Posterior cingulate gyrus (tissue), 11 donors: ENCODE measurements around the gene RNF213.

Source experiments
- DNase-seq, 10 donors: peaks; one replicate each; pipeline versions ENCODE4 v3.0.0 to v3.0.0-alpha.2; 2020 to 2021; ENCODE audit warnings: mixed read lengths in 3 of 10
- intact Hi-C: fragments of 100-400 bp; cut with DNase I; formaldehyde crosslinking; loops from one replicate; pipeline ENCODE4 v1.15.1; 2023

RNF213 gene

DNA sequence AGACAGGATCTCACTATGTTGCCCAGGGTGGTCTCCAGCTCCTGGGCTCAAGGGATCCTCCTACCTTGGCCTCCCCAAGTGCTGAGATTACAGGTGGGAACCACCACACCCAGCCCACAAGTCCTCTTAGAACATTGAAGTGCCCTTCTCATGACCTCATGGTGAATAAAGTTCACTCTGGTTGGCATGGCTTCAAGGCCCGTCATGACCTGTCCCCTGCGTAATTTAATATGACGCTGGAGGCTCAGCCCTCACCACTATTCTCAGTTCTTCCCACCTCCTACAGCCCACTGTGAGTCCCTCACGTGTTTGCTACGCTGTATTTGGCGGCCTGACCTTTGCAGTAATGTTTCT is 156.3 kb downstream of the RNF213 start:
- intact Hi-C loops, result no loop called here
- DNase-seq, result no peak

DNA sequence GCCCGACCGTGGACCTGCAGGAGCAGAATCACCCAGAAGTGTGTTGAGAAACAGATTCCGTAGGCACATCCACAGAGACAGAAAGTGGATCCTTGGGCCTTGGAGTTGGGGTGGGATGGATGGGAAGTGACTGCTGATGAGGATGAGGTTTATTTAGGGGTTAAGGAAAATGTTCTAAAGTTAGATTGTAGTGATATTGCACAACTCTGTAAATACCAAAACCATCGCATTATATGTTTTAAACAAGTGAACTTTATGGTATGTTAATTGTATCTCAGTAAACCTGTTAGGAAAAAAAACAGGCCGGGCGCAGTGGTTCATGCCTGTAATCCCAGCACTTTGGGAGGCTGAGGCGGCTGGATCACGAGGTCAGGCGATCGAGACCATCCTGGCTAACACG is 157.9 kb downstream of the RNF213 start:
- no peak for DNase-seq
- intact Hi-C loops, result no loop called here

DNA sequence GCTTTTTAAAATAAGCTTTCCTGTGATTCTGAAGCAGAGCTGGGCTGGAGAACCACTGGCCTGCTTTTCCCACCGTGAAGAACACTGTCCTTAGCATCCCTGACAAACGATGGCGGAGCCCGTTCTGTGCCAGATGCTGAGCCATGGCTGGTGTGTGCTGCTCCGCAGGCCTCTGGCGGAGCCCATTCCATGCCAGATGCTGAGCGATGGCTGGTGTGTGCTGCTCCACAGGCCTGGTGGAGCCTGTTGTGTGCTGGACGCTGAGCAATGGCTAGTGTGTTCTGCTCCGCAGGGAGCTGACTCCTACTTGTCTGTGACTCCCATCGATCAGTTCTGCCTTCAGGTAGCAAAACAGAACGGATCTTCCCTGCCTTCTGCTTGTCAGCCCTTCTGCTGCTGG is 158.6 kb downstream of the RNF213 start:
- DNase-seq, result no peak
- intact Hi-C loops, result no loop called here

DNA sequence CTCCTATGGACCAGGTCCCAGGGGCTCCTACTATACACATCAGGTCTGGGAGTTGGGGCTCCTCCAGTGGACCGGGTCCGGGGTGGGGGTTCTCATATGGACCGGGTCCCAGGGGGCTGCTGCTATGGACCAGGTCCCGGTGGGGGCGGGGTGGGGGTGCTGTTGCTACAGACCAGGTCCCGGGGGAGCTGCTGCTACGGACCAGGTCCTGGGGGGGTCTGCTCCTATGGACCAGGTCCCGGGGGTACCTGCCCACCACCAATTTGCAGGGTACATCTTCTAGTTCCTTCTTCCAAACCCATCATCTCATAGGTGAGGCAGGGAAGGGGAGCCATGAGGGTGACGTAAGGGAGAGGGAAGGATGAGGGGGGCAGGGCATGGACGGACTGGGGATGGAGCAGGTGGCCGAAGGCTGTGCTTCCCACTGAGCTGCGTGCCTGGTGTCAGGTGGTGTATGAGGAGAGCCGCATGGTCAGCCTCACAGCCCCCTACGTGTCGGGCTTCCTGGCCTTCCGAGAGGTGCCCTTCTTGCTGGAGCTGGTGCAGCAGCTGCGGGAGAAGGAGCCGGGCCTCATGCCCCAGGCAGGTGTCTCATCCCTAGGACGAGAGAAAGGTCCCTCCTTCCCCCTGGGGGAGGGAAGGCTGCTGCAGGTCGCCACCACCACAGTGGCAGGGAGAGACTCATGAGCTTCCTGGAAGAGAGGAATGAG is 160.9 kb downstream of the RNF213 start:
- peak in 2 of 10 donors; percentile 71 to 80 for DNase-seq
- intact Hi-C loops, result no loop called here

DNA sequence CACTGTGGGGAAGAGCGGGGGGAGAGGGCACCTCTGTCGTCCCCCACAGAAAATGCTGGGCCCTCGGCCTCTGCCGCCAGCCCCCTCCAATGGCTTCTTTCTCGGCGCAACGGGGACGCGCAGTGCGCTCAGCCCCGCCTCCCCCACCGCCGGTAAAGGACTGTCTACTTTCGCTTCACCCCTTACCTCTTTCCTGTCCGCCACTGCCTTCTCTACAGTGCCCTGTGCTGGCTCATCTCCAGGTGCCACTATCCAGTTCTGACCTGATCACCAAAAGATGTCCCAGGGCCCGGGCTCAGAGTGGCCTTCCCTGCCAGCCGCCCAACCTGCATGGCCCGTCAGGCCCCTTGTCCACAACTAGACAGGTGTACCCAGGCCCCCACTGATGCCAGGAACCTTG is 161.6 kb downstream of the RNF213 start:
- DNase-seq, result peak in 2 of 10 donors; percentile 41 to 83
- intact Hi-C loops, result no loop called here

DNA sequence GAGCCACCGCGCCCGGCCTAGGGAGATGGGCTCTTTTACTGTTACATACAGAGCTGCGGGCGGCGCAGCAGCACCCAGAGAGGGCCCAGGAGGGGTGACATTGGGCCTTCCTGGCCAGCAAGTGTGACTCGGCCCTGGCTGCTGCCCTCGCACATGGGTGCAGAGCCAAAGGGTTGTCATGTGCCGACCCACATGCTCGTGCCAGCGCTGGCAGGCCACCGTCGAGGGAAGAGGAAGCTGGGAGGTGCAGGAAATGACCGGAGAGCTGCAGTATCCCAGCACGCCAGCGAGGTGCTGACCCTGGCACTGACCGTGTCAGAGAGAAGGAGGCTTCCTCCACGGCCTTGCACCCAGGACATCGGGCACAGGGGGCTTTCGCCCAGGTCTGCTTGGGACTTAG is 162.3 kb downstream of the RNF213 start:
- DNase-seq, result peak in 2 of 10 donors; percentile 41 to 84
- intact Hi-C loops, result no loop called here

DNA sequence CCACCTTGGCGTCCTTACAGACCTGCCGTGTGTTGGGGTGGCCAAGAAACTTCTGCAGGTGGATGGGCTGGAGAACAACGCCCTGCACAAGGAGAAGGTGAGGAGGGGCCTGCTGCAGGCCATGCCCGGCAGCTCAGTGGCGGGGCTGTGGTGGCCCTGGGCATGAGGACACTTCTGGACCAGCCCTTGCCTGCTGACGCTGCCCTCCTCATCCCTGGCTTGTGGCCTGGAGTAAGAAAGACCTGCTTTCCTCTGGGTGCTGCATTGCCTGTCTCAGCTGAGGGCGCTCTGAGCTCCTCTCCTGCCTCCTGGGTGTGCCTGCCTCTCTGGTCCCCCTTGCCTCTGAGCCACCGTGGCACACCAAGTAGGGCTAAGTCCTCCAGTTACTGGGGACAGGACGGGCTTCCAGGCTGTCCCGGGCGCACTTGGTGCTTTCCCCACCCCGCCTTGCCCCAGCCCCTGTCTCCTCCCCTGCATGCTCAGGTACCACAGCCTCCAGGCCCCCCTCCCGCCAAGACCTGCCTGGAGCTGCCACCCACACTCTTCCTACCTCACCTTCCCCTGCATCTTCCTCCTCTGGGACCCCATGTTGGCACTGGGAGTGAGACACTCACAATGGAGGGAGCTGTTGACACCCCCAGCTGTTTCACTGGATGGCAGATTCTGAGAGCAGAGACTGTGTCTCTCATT is 163.0 kb downstream of the RNF213 start:
- peak in 1 of 10 donors; percentile 78 for DNase-seq
- intact Hi-C loops, result no loop called here

DNA sequence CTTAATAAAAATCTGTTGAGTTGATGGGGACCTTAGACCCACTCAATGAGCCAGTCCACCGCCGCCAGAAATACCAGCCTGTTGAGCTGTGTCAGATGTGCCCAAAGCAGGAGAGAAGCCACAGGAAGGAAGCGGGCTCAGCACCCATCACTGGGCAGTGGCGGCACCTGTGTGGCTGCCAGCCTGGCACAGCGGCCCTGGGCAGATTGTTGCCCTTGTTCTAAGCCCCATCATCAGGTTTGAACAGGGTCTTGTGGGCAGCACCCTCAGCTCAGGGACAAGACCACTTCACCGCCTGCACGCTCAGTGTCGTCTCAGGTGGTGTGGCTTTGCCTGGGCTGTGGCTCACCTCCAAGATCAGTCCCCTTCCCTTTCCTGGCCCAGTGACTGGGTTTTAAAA is 163.6 kb downstream of the RNF213 start:
- intact Hi-C loops, result no loop called here
- DNase-seq, result peak in 2 of 10 donors; percentile 57 to 69

DNA sequence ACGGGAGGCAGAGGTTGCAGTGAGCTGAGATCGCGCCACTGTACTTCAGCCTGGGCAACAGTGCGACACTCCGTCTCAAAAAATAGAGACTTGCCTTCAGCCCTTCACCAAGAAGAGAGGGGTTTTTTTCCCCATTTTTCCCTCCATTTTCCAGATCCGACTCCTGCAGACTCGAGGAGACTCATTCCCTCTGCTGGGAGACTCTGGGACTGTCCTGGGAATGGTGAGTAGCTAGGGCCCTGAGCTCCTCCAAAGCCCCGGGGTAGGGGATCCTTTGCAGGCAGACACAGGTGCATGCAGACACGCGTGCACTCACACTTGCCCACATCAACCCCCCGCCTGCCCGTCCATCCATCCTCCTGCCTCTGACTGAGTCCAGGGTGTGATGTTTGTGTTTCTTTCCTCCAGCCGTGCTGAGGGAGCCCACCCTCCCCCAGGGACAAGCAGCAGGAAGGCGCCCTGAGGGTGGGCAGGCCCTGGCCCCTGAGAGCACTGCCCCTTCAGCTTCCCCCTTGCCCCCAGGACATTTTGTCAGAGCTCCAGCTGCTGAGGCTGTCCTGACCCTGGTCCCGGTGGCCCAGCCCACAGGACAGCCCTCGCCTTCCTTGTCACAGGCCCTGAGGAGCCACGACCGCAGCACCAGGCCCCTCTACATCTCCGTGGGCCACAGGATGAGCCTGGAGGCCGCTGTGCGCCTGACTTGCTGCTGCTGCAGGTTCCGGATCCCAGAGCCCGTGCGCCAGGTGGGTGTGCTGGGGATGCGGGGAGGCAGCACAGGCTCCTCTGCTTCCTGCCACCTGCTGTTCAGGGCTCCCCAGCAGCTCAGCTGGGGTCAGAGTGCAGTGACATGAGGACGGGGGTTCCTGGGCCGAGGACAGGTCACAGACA is 164.5 kb downstream of the RNF213 start:
- peak in 3 of 10 donors; percentile 6 to 75 (median 69) for DNase-seq
- intact Hi-C loops, result no loop called here

DNA sequence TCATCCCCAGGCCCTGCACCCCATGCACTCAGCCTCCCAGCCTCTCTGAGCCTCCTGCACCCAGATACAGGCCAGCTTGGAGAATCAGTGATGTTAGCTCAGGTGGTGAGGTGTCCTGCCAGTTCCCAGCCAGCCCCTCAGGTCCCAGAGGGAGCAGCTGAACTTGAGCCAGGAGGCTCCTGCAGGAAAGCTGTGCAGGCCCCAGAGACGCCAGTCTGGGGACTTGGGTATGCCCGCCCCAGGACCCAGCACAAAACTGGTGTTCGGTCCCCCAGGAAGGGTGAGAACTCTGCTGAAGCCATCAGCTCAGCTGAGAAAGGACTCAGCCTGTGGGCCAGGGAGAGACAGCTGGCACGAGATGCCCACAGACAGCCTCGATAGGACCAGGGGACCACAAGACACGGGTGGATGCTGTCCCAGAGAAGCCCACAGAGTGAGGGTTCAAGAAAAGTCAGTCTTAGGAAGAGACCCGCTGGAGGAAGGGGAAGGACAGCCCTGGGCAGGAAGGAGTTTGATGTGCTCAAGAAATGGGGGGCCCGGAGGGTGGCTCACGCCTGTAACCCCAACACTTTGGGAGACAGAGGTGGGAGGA is 165.3 kb downstream of the RNF213 start:
- intact Hi-C loops, result no loop called here
- peak in 2 of 10 donors; percentile 6 to 48 for DNase-seq

DNA sequence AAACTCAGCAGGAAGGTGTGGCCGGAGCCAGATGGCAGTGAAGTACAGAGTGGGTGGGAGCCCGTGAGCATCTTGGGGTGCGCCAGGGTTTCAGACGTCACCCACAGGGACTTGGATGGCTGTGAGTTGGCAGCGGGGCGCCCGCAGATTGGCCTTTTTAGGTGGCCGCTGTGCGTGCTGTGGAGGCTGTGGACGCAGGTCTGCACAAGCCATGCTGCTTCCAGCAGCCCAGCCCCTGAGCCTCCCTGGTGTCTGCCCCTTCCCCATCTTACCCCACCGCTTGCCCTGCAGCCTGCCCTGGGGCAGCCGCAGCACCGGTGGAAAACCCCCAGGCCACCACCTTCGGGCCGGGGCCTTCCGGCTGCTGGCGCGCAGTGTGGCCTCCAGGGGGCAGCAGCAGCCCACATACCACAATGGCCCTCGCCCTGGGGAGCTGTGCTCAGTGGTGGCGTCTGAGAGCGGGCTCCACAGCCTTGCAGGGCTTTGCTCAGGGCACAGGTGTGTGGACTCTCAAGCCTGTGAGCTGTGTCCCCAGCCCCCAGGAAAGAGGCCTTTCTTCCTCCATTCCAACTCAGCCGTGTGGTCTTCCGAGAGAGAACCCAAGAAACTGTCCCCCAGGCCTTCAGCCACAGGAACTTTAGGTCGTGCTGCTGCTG is 166.1 kb downstream of the RNF213 start:
- DNase-seq, result peak in 9 of 10 donors; percentile 71 to 97 (median 80)
- intact Hi-C loops, result loop anchor here (1.0 kb wide), 1 partner anchor 555 kb away; no protein-coding TSS in a partner anchor

DNA sequence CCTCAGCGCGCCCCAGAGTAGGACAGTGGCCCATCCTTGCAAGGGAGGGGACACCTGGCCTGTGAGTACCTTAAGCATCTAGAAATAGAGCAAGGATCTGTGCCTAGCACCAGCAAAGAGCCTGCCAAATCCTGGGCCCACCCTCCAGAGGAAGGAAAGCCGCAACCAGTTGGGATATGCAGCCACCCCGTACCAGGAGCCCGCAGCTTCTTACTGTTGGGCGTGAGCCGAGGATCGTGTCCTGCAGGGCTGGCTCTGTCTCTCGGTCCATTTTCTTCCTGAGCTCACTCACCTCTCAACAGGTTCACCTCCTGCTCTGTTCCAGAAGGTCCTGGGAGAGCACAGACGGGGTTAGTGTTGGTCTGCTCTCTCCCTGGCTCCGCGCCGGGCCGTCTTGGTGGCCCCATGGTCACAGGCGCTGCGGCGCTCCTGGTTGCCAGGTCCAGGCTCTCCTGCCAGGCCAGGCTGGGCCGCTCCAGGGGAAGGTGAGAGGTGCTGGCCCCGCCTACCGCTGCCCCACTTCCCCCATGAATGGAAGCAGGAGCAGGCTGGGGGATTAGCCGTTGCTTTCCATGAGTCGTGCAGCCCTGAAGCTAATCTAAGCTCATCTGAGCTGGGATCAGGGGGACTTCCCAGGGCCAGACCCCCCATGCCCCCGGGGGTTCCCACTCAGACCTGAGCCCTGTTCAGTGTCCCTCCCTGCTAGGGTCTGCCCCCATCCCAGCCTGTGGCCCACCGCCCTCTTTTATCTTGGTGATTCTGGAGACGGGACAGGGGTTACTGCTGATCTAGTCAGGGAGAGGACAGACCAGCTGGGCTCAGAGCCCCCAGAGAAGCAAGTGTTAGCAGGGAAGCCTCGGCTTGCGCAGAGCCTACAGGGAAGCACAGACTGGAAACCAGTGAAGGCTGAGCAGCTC is 167.0 kb downstream of the RNF213 start:
- peak in 3 of 10 donors; percentile 8 to 75 (median 70) for DNase-seq
- intact Hi-C loops, result loop anchor here (1.0 kb wide), 1 partner anchor 554 kb away; no protein-coding TSS in a partner anchor

DNA sequence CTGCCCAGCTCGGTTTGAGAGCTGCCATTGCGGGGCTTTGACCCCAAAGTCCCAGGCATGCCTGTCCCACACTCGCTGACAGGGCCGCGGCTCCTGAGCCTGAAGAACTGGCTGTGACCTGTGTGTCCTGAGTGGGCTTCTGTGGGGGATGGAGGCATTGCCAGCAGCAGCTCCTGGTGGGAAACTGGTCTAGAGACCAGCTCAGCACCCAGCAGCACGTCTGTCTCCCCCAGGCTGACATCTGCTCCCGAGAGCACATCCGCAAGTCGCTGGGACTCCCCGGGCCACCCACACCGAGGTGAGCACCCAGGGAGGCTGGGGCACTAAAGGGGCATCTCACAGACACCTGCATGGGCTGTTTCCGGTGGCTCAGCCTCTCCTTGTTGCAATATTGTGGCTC is 167.7 kb downstream of the RNF213 start:
- intact Hi-C loops, result no loop called here
- DNase-seq, result peak in 2 of 10 donors; percentile 62 to 64

DNA sequence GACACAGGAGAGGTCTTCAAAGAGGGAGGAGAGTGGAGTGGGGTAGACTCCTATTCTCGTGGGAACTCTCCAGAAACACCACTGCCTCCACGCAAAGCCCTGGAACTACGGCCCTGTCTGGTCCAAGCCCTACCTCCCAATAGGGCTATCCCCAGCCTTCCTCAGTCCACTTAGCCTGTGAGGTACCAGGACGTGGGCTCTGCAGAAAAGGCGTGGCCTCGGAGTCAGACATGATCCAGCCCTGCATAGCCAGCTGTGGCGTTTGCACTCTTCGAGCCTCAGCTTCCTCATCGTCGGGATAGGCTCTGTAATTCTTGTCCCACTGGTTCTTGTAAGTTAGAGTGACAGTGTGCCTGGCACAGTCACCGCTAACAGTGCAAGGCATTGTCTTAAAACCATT is 168.1 kb downstream of the RNF213 start:
- peak in 2 of 10 donors; percentile 39 to 44 for DNase-seq
- intact Hi-C loops, result no loop called here

DNA sequence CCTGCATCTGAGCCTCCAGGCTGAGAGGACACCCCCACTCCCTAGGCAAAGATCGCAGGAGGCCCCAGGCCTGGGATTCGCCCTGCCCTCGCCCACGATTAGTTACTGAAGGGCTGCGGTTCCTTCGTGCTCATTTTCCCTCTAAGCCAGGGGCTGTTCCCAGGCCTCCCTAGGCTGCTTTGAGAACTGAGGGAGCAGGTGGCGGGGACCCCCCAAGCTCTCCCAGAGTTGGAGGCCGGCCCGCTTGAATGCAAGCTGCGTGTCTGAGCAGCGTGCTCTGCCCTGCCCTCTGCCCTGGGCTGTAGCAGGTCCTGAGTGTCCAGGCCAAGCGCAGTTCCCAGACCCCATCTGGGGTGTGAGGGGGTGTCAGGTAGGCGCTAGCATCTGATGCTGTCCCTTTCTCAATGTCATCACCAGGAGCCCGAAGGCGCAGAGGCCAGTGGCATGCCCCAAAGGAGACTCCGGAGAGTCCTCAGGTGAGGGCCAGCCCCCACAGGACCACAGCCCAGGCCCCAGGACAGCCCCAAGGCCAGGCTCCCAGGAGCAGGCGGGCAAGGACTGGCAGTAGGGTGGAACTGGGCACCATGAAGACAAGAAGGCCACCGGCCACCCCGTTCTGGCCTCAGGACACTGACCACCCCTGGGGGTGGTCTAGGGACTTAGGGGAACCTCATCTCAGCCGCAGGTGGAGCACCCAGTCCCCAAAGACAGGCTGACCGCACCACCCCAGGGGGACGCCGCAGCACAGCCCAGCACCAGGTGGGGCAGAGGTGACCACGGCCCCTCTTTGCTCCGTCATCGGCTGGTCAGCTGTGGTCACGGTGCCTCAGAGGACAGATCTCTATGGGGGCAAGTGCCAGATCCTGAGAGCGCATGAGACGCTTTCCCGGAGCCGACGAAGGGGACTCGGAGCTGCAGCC is 169.0 kb downstream of the RNF213 start:
- intact Hi-C loops, result no loop called here
- DNase-seq, result peak in 3 of 10 donors; percentile 7 to 76 (median 70)

DNA sequence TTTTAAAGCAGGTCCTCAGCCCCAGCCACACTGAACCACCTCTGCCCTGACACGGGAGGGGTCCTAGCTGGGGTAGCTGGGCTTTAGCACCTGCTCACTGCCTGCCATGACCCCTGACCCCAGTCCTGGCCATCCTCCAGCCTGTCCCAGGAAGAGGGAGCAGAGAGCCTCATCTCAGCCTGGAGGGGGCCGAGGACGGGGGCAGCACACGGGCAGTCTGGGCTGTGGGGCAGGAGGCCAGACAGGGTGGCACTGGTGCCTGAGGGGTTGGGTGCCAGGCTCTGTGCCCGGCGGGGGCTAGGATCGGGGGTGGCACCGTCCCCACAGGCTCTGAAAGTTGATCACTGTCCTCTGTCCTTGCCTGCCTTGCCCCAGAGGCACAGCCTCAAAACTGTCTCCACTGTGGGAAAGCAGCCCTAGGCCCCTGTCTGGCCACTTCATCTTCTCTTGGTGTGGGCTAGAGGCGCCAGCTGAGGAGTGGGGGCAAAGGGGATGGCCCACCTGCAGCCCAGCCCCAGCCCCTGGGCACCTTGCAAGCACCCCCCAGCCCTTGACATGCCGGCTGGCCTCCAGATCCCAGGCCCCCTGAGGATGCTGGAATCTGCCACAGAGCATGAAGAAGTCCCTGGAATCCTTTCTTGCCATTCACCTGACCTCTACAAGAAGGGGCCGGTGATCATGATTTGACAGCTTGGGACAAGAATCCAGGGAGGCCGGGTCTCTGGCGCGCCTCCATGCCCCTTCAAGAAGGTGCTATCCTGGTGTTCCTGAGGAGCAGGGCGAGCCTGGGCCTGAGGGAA is 170.0 kb downstream of the RNF213 start:
- intact Hi-C loops, result no loop called here
- DNase-seq, result peak in 3 of 10 donors; percentile 3 to 74 (median 71)
